ENCODE data around the gene TAX1BP1. TPM values are rescaled to one million over a fixed set of nuclear protein-coding genes. Genes with fewer than 3 reads are reported as not detected.
"Not testable (repeated sequence)": the region's sequence is repeated elsewhere in the genome, so short reads cannot be mapped to it uniquely, and the experiment has no call there.

The TAX1BP1 gene
- polyA plus RNA-seq, 1 donor from 2014 or later = 115 TPM

DNA sequence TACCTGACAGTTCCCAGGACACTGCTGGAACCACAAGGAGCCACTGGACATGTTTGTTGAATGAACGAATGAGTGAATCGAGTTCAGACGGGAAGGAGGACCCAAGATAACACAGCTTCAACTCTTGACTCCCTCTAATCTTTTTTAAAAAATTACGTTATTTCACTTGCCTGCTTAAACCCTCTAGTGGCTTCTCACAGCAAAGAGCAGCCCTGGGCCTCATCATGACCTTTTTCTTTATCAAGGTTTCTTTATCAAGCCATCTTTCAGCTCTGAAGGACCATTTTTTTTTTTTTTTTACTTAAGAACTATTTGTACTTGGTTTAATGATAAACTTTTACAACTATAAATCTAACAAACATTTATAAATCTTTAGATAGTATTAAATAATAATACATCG lies 110.6 kb downstream of the TAX1BP1 start:
- H2AFZ ChIP-seq (ENCODE audit: low read depth, low read length) = no peak overlapping the region
- H3K4me2 ChIP-seq (ENCODE audit: low read length) = no peak overlapping the region
- no peaks in the 10 kb centered on the region for H3K27me3 ChIP-seq (ENCODE audit: insufficient read depth, low read depth, low read length)
- no peak overlapping the region for H3K9ac ChIP-seq (ENCODE audit: low read length)
- no peaks in the 10 kb centered on the region for H3K36me3 ChIP-seq (ENCODE audit: insufficient read depth, low read length)
- no peak overlapping the region for H3K27ac ChIP-seq (ENCODE audit: low read length)
- H4K20me1 ChIP-seq (ENCODE audit: insufficient read depth) = no peaks in the 10 kb centered on the region
- H3F3A ChIP-seq (ENCODE audit: insufficient read depth, low read length, poor library complexity, severe bottlenecking) = no peaks in the 10 kb centered on the region
- H3K9me3 ChIP-seq (ENCODE audit: low read length) = no peaks in the 10 kb centered on the region
- no peak overlapping the region for H3K4me3 ChIP-seq (ENCODE audit: low read length)
- TF ChIP-seq TAF1 (IDR thresholded peaks at IDR 0.05; ENCODE audit: low read depth) (no peak), EZH2 (IDR thresholded peaks at IDR 0.05; ENCODE audit: borderline replicate concordance, insufficient read depth, low read length, poor library complexity, severe bottlenecking) (no peak), POLR2AphosphoS5 (IDR thresholded peaks at IDR 0.05) (no peak)
- TF ChIP-seq, protein P1, sequence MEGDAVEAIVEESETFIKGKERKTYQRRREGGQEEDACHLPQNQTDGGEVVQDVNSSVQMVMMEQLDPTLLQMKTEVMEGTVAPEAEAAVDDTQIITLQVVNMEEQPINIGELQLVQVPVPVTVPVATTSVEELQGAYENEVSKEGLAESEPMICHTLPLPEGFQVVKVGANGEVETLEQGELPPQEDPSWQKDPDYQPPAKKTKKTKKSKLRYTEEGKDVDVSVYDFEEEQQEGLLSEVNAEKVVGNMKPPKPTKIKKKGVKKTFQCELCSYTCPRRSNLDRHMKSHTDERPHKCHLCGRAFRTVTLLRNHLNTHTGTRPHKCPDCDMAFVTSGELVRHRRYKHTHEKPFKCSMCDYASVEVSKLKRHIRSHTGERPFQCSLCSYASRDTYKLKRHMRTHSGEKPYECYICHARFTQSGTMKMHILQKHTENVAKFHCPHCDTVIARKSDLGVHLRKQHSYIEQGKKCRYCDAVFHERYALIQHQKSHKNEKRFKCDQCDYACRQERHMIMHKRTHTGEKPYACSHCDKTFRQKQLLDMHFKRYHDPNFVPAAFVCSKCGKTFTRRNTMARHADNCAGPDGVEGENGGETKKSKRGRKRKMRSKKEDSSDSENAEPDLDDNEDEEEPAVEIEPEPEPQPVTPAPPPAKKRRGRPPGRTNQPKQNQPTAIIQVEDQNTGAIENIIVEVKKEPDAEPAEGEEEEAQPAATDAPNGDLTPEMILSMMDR (IDR thresholded peaks at IDR 0.05; ENCODE audit: poor library complexity, severe bottlenecking) = no peak
- TF ChIP-seq, protein P2, sequence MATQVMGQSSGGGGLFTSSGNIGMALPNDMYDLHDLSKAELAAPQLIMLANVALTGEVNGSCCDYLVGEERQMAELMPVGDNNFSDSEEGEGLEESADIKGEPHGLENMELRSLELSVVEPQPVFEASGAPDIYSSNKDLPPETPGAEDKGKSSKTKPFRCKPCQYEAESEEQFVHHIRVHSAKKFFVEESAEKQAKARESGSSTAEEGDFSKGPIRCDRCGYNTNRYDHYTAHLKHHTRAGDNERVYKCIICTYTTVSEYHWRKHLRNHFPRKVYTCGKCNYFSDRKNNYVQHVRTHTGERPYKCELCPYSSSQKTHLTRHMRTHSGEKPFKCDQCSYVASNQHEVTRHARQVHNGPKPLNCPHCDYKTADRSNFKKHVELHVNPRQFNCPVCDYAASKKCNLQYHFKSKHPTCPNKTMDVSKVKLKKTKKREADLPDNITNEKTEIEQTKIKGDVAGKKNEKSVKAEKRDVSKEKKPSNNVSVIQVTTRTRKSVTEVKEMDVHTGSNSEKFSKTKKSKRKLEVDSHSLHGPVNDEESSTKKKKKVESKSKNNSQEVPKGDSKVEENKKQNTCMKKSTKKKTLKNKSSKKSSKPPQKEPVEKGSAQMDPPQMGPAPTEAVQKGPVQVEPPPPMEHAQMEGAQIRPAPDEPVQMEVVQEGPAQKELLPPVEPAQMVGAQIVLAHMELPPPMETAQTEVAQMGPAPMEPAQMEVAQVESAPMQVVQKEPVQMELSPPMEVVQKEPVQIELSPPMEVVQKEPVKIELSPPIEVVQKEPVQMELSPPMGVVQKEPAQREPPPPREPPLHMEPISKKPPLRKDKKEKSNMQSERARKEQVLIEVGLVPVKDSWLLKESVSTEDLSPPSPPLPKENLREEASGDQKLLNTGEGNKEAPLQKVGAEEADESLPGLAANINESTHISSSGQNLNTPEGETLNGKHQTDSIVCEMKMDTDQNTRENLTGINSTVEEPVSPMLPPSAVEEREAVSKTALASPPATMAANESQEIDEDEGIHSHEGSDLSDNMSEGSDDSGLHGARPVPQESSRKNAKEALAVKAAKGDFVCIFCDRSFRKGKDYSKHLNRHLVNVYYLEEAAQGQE (IDR thresholded peaks at IDR 0.05; ENCODE audit: borderline replicate concordance) = no peak
- H3K79me2 ChIP-seq (replicated peaks; ENCODE audit: insufficient read depth, low read length) = no peaks in the 10 kb centered on the region
- no peaks in the 10 kb centered on the region for H3K9me2 ChIP-seq (ENCODE audit: insufficient read depth, low read length)

DNA sequence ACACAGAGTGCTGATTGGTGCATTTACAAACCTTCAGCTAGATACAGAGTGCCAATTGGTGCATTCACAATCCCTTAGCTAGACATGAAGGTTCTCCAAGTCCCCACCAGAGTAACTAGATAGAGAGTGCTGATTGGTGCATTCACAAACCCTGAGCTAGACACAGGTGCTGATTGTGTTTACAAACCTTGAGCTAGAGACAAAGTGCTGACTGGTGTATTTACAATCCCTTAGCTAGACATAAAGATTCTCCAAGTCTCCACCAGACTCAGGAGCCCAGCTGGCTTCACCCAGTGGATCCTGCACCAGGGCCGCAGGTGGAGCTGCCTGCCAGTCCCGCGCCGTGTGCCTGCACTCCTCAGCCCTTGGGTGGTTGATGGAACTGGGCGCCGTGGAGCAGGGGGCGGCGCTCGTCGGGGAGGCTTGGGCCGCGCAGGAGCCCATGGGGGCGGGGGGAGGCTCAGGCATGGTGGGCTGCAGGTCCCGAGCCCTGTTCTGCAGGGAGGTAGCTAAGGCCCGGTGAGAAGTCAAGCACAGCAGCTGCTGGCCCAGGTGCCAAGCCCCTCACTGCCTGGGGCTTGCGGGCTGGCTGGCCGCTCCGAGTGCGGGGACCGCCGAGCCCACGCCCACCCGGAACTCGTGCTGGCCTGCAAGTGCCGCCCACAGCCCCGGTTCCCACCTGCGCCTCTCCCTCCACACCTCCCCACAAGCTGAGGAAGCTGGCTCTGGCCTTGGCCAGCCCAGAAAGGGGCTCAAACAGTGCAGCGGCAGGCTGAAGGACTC lies 116.9 kb downstream of the TAX1BP1 start:
- H3K4me3 ChIP-seq (ENCODE audit: low read length); H3K9me2 ChIP-seq (ENCODE audit: insufficient read depth, low read length); H3K9ac ChIP-seq (ENCODE audit: low read length); H3K36me3 ChIP-seq (ENCODE audit: insufficient read depth, low read length); H3K4me2 ChIP-seq (ENCODE audit: low read length); H3K79me2 ChIP-seq (replicated peaks; ENCODE audit: insufficient read depth, low read length); H3F3A ChIP-seq (ENCODE audit: insufficient read depth, low read length, poor library complexity, severe bottlenecking); H2AFZ ChIP-seq (ENCODE audit: low read depth, low read length); H3K27ac ChIP-seq (ENCODE audit: low read length); H4K20me1 ChIP-seq (ENCODE audit: insufficient read depth); H3K9me3 ChIP-seq (ENCODE audit: low read length); H3K27me3 ChIP-seq (ENCODE audit: insufficient read depth, low read depth, low read length): not testable (repeated sequence)

DNA sequence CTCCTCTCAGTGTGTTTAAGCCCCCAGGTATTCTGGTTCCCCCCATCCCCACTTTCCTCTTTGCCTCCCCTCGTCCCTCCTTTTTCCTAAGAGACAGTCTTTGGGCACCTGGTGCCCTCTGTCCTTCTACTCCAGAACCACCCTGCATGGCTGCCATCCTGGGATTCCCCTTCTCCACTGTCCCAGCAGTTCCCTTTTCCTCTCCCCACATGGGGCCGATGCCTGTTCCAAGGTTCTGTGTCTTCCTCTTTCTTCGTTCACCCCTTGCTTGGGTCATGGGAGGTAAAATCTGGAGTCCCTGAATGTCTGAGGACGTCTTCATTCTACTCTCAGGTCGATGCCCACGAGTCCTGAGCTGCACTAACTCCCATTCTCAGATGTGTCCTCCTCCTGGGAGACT lies 120.8 kb downstream of the TAX1BP1 start:
- H3K27me3 ChIP-seq (ENCODE audit: insufficient read depth, low read depth, low read length) = no peaks in the 10 kb centered on the region
- H3F3A ChIP-seq (ENCODE audit: insufficient read depth, low read length, poor library complexity, severe bottlenecking) = no peaks in the 10 kb centered on the region
- no peaks in the 10 kb centered on the region for H3K9me3 ChIP-seq (ENCODE audit: low read length)
- H4K20me1 ChIP-seq (ENCODE audit: insufficient read depth) = no peaks in the 10 kb centered on the region
- no peak overlapping the region for H3K9ac ChIP-seq (ENCODE audit: low read length)
- no peaks in the 10 kb centered on the region for H3K79me2 ChIP-seq (replicated peaks; ENCODE audit: insufficient read depth, low read length)
- no peak overlapping the region for H3K4me3 ChIP-seq (ENCODE audit: low read length)
- TF ChIP-seq SMC3 (conservative IDR thresholded peaks at IDR 0.05; ENCODE audit: poor library complexity) (no peak), TAF1 (IDR thresholded peaks at IDR 0.05; ENCODE audit: low read depth) (no peak), EP300 (conservative IDR thresholded peaks at IDR 0.05; ENCODE audit: poor library complexity, severe bottlenecking) (no peak), RAD21 (conservative IDR thresholded peaks at IDR 0.05) (no peak)
- TF ChIP-seq, protein P2 (IDR thresholded peaks at IDR 0.05; ENCODE audit: borderline replicate concordance) = no peak
- TF ChIP-seq, protein P1 (IDR thresholded peaks at IDR 0.05; ENCODE audit: poor library complexity, severe bottlenecking) = no peak
- no peak overlapping the region for H3K27ac ChIP-seq (ENCODE audit: low read length)
- no peaks in the 10 kb centered on the region for H3K36me3 ChIP-seq (ENCODE audit: insufficient read depth, low read length)
- no peak overlapping the region for H3K4me2 ChIP-seq (ENCODE audit: low read length)
- no peak overlapping the region for H2AFZ ChIP-seq (ENCODE audit: low read depth, low read length)
- H3K9me2 ChIP-seq (ENCODE audit: insufficient read depth, low read length) = no peaks in the 10 kb centered on the region
